ENCODE measurements around the gene HIVEP3.

GRCh38 chr1:41500378-41500777, 418.3 kb downstream of the HIVEP3 start:
- TF ChIP-seq CTCF (IDR thresholded peaks at IDR 0.05) = no peak
- no peak for TF ChIP-seq POLR2A (IDR thresholded peaks at IDR 0.05)

Measured in lower leg skin (tissue), 3 donors.